Measurements from ENCODE around the gene CCR7.

CCR7 gene

GRCh38 chr17:40522250-40522960 is 42.9 kb downstream of the CCR7 start:
- Histone ChIP-seq H3K4me3 (no peak overlapping the region), H3K27ac (peak overlapping the region in 1 of 2 donors; percentile 80)
- no peak for TF ChIP-seq CTCF (IDR thresholded peaks at IDR 0.05)
- peak; percentile 54 for DNase-seq (ENCODE audit: low spot score)

GRCh38 chr17:40520991-40521453 is 44.2 kb downstream of the CCR7 start:
- peak; percentile 67 for DNase-seq (ENCODE audit: low spot score)
- H3K27ac ChIP-seq, result peak overlapping the region in 1 of 2 donors; percentile 80

GRCh38 chr17:40519089-40519775 is 46.0 kb downstream of the CCR7 start:
- no peak for TF ChIP-seq CTCF (IDR thresholded peaks at IDR 0.05)
- no peak overlapping the region for H3K4me3 ChIP-seq
- peak; percentile 60 for DNase-seq (ENCODE audit: low spot score)
- no peak overlapping the region for H3K27ac ChIP-seq

More at GRCh38 chr17:40520991-40521453, 44.2 kb downstream of the CCR7 start:
- no peak for TF ChIP-seq CTCF (IDR thresholded peaks at IDR 0.05)
- no peak overlapping the region for H3K4me3 ChIP-seq

GRCh38 chr17:40518401-40519088 is 46.7 kb downstream of the CCR7 start:
- no peak for TF ChIP-seq CTCF (IDR thresholded peaks at IDR 0.05)
- peak; percentile 52 for DNase-seq (ENCODE audit: low spot score)
- no peak overlapping the region for H3K27ac ChIP-seq
- no peak overlapping the region for H3K4me3 ChIP-seq

- no peak overlapping the region for H3K27ac ChIP-seq
- no peak for TF ChIP-seq CTCF (IDR thresholded peaks at IDR 0.05)
- no peak overlapping the region for H3K4me3 ChIP-seq
- DNase-seq (ENCODE audit: low spot score), result peak; percentile 40
Measured at GRCh38 chr17:40517981-40518380, 47.3 kb downstream of the CCR7 start.

GRCh38 chr17:40517286-40517662 is 48.0 kb downstream of the CCR7 start:
- no peak for TF ChIP-seq CTCF (IDR thresholded peaks at IDR 0.05)
- peak; percentile 0 for DNase-seq (ENCODE audit: low spot score)
- no peak overlapping the region for H3K27ac ChIP-seq
- no peak overlapping the region for H3K4me3 ChIP-seq
